ENCODE measurements around the gene RHOXF2B.
"Not testable (repeated sequence)": the region's sequence is repeated elsewhere in the genome, so short reads cannot be mapped to it uniquely, and the experiment has no call there.

RHOXF2B gene

DNA sequence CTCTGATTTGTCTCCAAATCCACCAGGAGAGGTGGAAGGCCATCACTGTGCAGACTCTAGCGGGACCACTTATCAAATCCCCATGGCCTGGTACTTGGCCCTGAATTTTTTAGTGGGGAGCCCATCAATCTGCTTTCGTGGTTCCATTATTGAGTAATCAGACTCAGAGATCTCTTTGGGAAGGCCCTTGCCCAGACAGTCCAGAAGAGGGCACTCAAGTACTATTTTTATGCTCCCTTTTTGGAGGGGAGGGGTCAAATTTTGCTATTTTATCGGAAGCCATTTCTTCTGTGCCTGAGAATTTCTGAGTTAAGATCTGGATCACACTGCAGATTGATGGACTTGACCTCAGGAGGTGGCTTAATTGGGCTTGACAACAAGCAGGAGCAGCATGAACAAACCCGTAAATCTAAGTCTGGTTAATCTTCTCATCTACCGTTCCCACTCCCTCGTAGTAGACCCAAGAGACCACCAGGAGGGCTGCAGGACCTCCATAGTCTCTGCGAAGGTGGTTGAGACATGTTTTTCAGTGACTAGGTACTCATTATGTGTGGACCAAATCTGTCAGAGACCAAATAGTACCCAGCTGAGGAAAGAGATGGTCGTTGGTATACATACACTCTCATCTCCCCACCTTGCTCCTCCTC is 38.3 kb downstream of the RHOXF2B start:
- H3K27ac Mint-ChIP-seq; H3K4me1 Mint-ChIP-seq (ENCODE audit: low read depth); H3K36me3 Mint-ChIP-seq; H3K27me3 Mint-ChIP-seq; H3K4me3 Mint-ChIP-seq; H3K9me3 Mint-ChIP-seq (ENCODE audit: low read depth): not testable (repeated sequence)

DNA sequence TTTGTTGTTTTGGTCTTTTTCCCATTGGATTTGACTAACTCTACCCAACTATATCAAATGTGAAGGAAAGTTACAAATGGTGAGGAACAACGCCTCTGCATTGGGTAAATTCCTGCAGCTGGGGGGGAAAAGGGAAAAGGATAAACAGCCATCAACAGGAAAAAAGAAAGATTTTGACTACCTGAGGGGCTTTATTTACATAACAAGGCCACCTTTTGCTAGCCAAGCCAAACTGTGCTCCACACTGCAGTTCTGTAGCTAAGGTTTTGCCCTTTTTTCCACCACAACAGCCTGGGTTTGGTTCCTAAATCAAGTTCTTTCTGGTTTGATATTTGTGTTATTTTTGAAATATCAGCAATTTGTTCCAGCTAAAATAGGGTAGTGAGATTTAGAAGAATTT is 40.8 kb downstream of the RHOXF2B start:
- Mint-ChIP-seq H3K27me3 (no peaks in the 10 kb centered on the region), H3K27ac (no peak overlapping the region), H3K9me3 (ENCODE audit: low read depth) (no peaks in the 10 kb centered on the region), H3K4me1 (ENCODE audit: low read depth) (no peaks in the 10 kb centered on the region), H3K4me3 (no peak overlapping the region), H3K36me3 (no peaks in the 10 kb centered on the region)

DNA sequence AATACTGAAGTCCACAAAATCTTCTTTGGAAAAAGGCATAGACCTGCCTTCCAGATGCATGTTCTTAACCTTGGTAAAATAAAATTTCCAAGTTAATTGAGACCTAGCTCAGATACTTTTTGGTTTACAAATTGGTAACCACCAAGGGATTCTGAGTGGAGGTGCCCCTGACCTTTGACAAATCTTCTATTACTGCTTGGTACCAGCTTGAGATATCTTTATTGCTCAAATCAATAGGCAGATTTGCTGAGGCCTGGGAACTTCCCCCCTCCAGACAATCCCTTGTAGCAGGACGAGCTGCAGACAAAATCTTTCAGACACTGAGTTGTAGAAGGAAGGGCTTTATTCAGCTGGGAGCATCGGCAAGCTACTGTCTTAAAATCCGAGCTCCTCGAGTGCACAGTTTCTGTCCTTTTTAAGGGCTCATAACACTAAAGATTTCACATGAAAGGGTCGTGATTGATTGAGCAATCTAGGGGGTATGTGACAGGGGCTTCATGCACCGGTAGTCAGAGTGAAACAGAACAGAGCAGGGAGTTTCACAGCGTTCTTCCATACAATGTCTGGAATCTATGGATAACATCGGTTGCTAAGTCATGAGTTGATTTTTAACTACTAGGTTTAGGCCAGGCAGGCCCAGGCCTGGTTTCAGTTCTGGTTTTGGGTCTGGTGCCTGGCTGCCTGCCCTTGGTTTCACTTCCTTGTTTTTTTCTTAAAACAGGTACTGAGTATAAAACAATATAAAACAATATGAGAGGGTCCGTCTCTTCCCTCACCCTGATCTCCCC is 41.8 kb downstream of the RHOXF2B start:
- not testable (repeated sequence) for H3K9me3 Mint-ChIP-seq (ENCODE audit: low read depth); H3K4me1 Mint-ChIP-seq (ENCODE audit: low read depth); H3K27me3 Mint-ChIP-seq; H3K4me3 Mint-ChIP-seq; H3K27ac Mint-ChIP-seq; H3K36me3 Mint-ChIP-seq

DNA sequence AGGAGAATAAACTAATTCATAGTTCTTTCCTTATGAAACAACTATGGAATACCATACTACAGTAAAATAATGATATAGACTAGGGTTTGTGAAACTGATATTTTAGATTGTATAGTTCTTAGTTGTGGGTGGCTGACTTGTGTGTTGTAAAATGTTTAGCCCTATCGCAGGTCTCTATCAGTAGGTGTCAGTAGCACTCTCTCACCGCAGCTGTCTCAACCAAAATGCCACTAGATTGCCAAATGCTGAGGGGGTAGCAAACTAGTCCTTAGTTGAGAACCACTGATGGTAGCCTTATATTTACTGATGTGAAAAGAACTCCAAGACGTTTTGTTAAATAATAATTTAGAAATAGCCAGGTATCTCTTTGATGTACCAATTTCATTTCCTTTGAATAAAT is 48.1 kb downstream of the RHOXF2B start:
- Mint-ChIP-seq H3K4me3 (no peak overlapping the region), H3K27ac (no peak overlapping the region), H3K27me3 (peaks cover 3% of the 10 kb centered on the region), H3K9me3 (ENCODE audit: low read depth) (no peaks in the 10 kb centered on the region), H3K36me3 (no peaks in the 10 kb centered on the region), H3K4me1 (ENCODE audit: low read depth) (no peaks in the 10 kb centered on the region)

DNA sequence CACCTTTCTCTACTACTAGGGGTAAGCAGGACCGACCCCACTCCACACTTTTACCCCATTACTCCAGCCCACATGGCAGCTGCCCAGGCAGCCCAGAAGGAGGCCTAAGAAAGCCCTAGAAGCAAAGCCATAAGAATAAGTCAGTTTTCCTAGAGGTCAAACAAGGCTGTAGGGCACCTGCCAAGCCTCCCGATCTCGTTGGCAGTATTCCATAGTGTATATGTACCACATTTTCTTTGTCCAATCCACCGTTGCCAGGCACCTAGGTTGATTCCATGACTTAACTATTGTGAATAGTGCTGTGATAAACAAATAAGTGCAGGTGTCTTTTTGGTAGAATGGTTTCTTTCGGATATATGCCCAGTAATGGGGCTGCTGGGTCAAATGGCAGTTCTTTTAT is 54.2 kb downstream of the RHOXF2B start:
- H3K4me3 Mint-ChIP-seq, result no peak overlapping the region
- H3K27me3 Mint-ChIP-seq, result peaks cover 3% of the 10 kb centered on the region
- no peak overlapping the region for H3K27ac Mint-ChIP-seq
- no peaks in the 10 kb centered on the region for H3K9me3 Mint-ChIP-seq (ENCODE audit: low read depth)
- no peaks in the 10 kb centered on the region for H3K4me1 Mint-ChIP-seq (ENCODE audit: low read depth)
- no peaks in the 10 kb centered on the region for H3K36me3 Mint-ChIP-seq

DNA sequence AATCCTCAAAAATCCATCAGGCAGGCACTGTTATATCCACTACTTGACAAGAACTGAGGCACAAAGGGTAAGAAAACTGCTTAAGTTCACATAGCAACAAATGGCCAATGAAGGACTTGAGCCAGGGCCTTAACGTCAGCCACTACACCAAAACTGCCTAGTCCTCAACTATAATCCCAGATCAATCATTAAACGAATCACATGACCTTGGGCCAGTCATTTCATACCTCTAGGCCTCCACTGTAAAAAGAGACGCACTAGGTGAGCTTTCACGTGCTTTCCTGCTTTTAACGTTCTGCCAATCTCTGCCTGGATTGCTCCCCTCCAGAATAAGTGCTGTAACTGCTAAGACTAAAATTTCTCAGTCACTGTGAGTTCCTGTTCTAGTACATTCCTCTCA is 54.7 kb downstream of the RHOXF2B start:
- Mint-ChIP-seq H3K4me3 (no peak overlapping the region), H3K9me3 (ENCODE audit: low read depth) (no peaks in the 10 kb centered on the region), H3K27me3 (peaks cover 5% of the 10 kb centered on the region), H3K27ac (no peak overlapping the region), H3K36me3 (no peaks in the 10 kb centered on the region), H3K4me1 (ENCODE audit: low read depth) (no peaks in the 10 kb centered on the region)

Data from activated naive CD8-positive, alpha-beta T cell (primary cell).